Heart right ventricle (tissue), 16 donors: ENCODE results near the gene TRIM47. TPM values are rescaled to one million over a fixed set of nuclear protein-coding genes. Genes with fewer than 3 reads are reported as not detected.

ENCODE experiments used
- ATAC-seq, 8 donors: fragments of 200-7000 bp; cut with Tn5 transposase; one replicate each; pipeline ENCODE4 v1.9.1; 2020; ENCODE audit warnings: mild to moderate bottlenecking in 8 of 8, moderate library complexity in 8 of 8, moderate number of reproducible peaks in 1 of 8
- DNase-seq, 2 donors: peaks; one replicate each; pipeline ENCODE4 v3.0.0-alpha.2; 2020
- H3K27ac ChIP-seq, 10 donors: fragments of 200-600 bp; sonication (generic) in 2 of 10; one replicate each; pipeline versions ENCODE4 v1.5.0 to v1.8.0; 2020 to 2022; ENCODE audit warnings: mild to moderate bottlenecking in 3 of 10
- H3K27me3 ChIP-seq, 7 donors: fragments of 200-600 bp; one replicate each; pipeline ENCODE4 v1.8.0; 2021 to 2022; ENCODE audit warnings: mild to moderate bottlenecking in 2 of 7
- H3K36me3 ChIP-seq, 9 donors: fragments of 200-600 bp; sonication (generic) in 1 of 9; one replicate each; pipeline versions ENCODE4 v1.5.0 to v1.8.0; 2020 to 2022; ENCODE audit warnings: mild to moderate bottlenecking in 2 of 9
- H3K4me1 ChIP-seq, 9 donors: fragments of 200-600 bp; sonication (generic) in 1 of 9; one replicate each; pipeline versions ENCODE4 v1.5.0 to v1.8.0; 2020 to 2022; ENCODE audit warnings: mild to moderate bottlenecking in 4 of 9
- H3K4me3 ChIP-seq, 10 donors: fragments of 200-600 bp; sonication (generic) in 2 of 10; one replicate each; pipeline versions ENCODE4 v1.5.0 to v1.8.0; 2020 to 2022; ENCODE audit warnings: mild to moderate bottlenecking in 7 of 10, moderate library complexity in 2 of 10
- H3K9me3 ChIP-seq, 11 donors: fragments of 200-600 bp in 10 of 11; sonication (generic) in 2 of 11; one replicate each; pipeline versions ENCODE4 v1.5.0 to v1.8.0; 2013 to 2022; ENCODE audit warnings: mild to moderate bottlenecking in 2 of 11, control low read depth in 1 of 11, moderate library complexity in 1 of 11
- WGBS, 2 donors: extraction: QIAGEN DNeasy Blood & Tissue Kit; methylation state at CpG; one replicate each; pipeline ENCODE4 v1.1.7; 2013; ENCODE audit warnings: inconsistent platforms in 1 of 2; 5-methylcytosine and 5-hydroxymethylcytosine counted together
- intact Hi-C, 10 donors: fragments of 100-400 bp; cut with DNase I; formaldehyde crosslinking; loops; one replicate each; pipeline versions ENCODE4 v1.11.1 to v1.14.2; 2022
- polyA plus RNA-seq, 2 donors: library from polyadenylated mRNA; stranded (reverse); fragments of 200-250 nt; gene quantifications; one replicate each; pipeline ENCODE4 v1.2.3, GENCODE V29; 2013
- total RNA-seq, 10 donors: library from RNA; stranded (reverse); fragmentation: NEBNext Ultra II Directional in 3 of 10; extraction: Animal tissue kit (Norgen Biotek cat#: 25700) in 3 of 10; gene quantifications; one replicate each; pipeline versions ENCODE4 v1.2.1 to v1.2.4, GENCODE V29; 2021 to 2023
- TF ChIP-seq, protein P1 (sequence below), 9 donors: fragments of 200-600 bp; sonication (generic) in 2 of 9; IDR thresholded peaks; one replicate each; pipeline versions ENCODE4 v1.5.0 to v1.8.0; 2021 to 2022; ENCODE audit warnings: antibody characterized with exemption in 9 of 9, mild to moderate bottlenecking in 5 of 9, moderate library complexity in 1 of 9
- donor health status: Arrhythmogenic right ventricular cardiomyopathy.
- donor health status: ischemic (EF 13 %, LVEDD 7.1; RV severe dilation, severe dysfunction).
- donor health status: healthy with polysubstance abuse.
- donor health status: DM: no; HTN: yes; CAD: no.
- donor health status: DM: no; HTN: no; CAD: no.
- donor health status: ischemic (EF 25% LVEDD 6.9; RV normal size, moderate dysfunction).
- donor health status: ischemic (EF 25% LVEDD 5.7; RV mildly dilated, moderate dysfunction).
- donor health status: healthy.
- donor health status: DM: yes; HTN: yes; CAD: no.
- donor health status: Ischemic cardiomyopathy.
- donor health status: ischemic (EF 35%, LVEDD 5.7; RV mildly dilated, moderate dysfunction).
- donor health status: nonischemic (EF 11% LVEDD 7.7; RV severe dilation, severe dysfunction).
- donor health status: DM: yes; HTN: yes; CAD: no.
- donor health status: PGD.
- donor health status: ischemic (EF 29% LVEDD 5.4; RV normal size, mild dysfunction).
- donor health status: nonischemic (EF 23%, LVEDD 6.1; RV moderate dilation, normal function).

TRIM47 gene
- total and polyA plus RNA-seq, 12 donors, result 9.3 to 53.1 (median 22.5) TPM

GRCh38 chr17:75835654-75835987 lies 42.8 kb downstream of the TRIM47 start:
- H3K27ac ChIP-seq, result no peak overlapping the region
- ATAC-seq (no peak), DNase-seq (no peak)
- H3K4me1 ChIP-seq, result peaks cover 0 to 44% (median 21%) of the 10 kb centered on the region in 9 donors
- H3K9me3 ChIP-seq, result no peaks in the 10 kb centered on the region
- H3K4me3 ChIP-seq, result no peak overlapping the region
- TF ChIP-seq, protein P1, sequence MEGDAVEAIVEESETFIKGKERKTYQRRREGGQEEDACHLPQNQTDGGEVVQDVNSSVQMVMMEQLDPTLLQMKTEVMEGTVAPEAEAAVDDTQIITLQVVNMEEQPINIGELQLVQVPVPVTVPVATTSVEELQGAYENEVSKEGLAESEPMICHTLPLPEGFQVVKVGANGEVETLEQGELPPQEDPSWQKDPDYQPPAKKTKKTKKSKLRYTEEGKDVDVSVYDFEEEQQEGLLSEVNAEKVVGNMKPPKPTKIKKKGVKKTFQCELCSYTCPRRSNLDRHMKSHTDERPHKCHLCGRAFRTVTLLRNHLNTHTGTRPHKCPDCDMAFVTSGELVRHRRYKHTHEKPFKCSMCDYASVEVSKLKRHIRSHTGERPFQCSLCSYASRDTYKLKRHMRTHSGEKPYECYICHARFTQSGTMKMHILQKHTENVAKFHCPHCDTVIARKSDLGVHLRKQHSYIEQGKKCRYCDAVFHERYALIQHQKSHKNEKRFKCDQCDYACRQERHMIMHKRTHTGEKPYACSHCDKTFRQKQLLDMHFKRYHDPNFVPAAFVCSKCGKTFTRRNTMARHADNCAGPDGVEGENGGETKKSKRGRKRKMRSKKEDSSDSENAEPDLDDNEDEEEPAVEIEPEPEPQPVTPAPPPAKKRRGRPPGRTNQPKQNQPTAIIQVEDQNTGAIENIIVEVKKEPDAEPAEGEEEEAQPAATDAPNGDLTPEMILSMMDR (IDR thresholded peaks at IDR 0.05), result no peak
- intact Hi-C loops, result no loop called here
- no peaks in the 10 kb centered on the region for H3K27me3 ChIP-seq
- 84 to 92% methylated on average over 9 of the region's 9 CpGs for WGBS, 2 donors
- peaks cover 0 to 83% (median 0%) of the 10 kb centered on the region in 9 donors for H3K36me3 ChIP-seq

- Histone ChIP-seq H3K4me3 (no peak overlapping the region), H3K27ac (peak overlapping the region in 1 of 10 donors; percentile 1), H3K4me1 (peaks cover 0 to 44% (median 21%) of the 10 kb centered on the region in 9 donors), H3K36me3 (peaks cover 0 to 83% (median 0%) of the 10 kb centered on the region in 9 donors), H3K9me3 (no peaks in the 10 kb centered on the region), H3K27me3 (no peaks in the 10 kb centered on the region)
- intact Hi-C loops, result no loop called here
- WGBS, 2 donors, result 69 to 73% methylated on average over 24 of the region's 24 CpGs
- TF ChIP-seq, protein P1 (IDR thresholded peaks at IDR 0.05), result no peak
- DNase-seq (no peak), ATAC-seq (no peak)
These were observed 43.3 kb downstream of the TRIM47 start for GRCh38 chr17:75834928-75835653.

DNA sequence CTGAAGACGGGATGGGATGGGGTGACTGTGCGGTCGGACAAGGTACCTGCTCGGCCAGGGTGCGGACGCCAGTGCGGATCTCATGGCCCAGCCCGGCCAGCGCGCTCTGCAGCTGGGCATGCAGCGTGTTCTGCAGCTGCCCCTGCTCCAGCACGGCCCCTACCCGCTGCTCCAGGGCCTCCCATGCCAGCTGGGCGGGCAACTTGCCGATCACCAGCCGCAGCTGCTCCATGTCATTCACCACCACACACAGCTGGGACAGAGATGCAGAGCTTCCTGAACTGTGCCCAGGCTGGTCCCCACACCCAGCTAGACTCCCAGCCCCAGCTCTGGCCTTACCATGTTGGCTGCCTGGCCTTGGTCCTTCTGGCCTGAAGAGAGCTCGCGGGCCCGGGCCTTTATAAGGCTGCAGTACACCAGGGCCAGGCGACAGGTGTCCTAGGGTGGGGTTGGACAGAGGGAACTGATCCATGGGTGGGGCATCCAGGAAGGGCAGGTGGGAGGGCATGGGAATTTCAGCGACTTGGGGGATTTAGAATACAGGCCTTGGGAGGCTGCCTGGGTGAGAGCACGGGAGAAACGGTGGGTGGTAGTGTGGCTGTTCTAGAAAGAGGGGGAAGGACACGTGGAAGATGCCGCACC lies 44.0 kb downstream of the TRIM47 start:
- TF ChIP-seq, protein P1 (IDR thresholded peaks at IDR 0.05), result no peak
- peak in 1 of 8 donors; percentile 3 for ATAC-seq

DNA sequence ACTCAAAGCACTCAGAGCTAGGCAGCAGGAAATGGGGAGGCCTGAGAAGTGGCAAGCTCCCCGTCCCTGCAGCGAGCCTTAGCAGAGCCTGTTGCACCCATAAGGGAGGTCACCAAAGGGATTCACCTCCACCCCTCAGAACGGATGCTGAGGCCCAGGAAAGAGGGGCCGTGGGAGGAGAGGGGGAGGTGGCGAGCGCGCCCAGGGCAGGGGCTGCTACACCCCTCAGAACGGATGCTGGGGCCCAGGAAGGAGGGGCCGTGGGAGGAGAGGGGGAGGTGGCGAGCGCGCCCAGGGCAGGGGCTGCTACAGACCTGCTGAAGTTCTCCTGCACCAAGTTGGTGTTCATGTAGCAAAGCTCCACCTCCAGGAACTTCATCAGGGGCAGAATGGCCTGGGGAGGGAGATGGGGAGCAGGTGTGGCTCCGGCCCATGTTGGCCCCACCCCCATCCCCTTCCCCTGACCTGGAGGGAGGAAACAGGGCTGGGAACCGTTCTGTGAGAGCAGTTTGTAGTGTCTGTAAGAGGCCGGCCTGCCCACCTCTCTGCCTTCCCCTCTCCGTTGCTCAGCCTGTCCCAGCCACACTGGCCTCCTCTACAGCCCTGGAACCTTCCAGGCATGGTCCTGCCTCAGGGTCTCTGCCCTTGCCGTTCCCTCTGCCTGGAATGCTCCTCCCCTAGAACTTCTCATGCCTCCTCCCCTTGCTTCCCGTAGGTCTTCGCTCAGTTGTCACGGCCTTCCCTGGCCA lies 45.6 kb downstream of the TRIM47 start:
- WGBS, 2 donors, result 48 to 51% methylated on average over 20 of the region's 20 CpGs
- DNase-seq (no peak), ATAC-seq (peak in 6 of 8 donors; percentile 20 to 64 (median 33))
- TF ChIP-seq, protein P1 (IDR thresholded peaks at IDR 0.05), result no peak
- peaks cover 0 to 83% (median 0%) of the 10 kb centered on the region in 9 donors for H3K36me3 ChIP-seq
- intact Hi-C loops, result no loop called here
- no peaks in the 10 kb centered on the region for H3K9me3 ChIP-seq
- H3K4me3 ChIP-seq, result peak overlapping the region in 1 of 10 donors; percentile 25
- peaks cover 5 to 41% (median 24%) of the 10 kb centered on the region in 9 donors for H3K4me1 ChIP-seq
- peak overlapping the region in 9 of 10 donors; percentile 10 to 87 (median 54) for H3K27ac ChIP-seq
- no peaks in the 10 kb centered on the region for H3K27me3 ChIP-seq

More for the DNA sequence above, 44.0 kb downstream of the TRIM47 start:
- 96% methylated on average over 25 of the region's 25 CpGs for WGBS, 2 donors
- no peak for DNase-seq
- peaks cover 0 to 44% (median 21%) of the 10 kb centered on the region in 9 donors for H3K4me1 ChIP-seq
- peak overlapping the region in 1 of 10 donors; percentile 1 for H3K27ac ChIP-seq
- peaks cover 0 to 83% (median 0%) of the 10 kb centered on the region in 9 donors for H3K36me3 ChIP-seq
- intact Hi-C loops, result no loop called here
- no peaks in the 10 kb centered on the region for H3K9me3 ChIP-seq
- no peak overlapping the region for H3K4me3 ChIP-seq
- no peaks in the 10 kb centered on the region for H3K27me3 ChIP-seq
